SU-DHL-6 (cell line): ENCODE results near the gene IMMT.

Source experiments
- H2AFZ ChIP-seq: fragments of 200-600 bp; sonication (generic); 2 replicates; pipeline ENCODE4 v1.6.1; 2014; ENCODE audit warnings: low read depth, mild to moderate bottlenecking, moderate library complexity, mixed read lengths, antibody characterized with exemption, low read length; ENCODE audit not compliant: severe bottlenecking
- H3F3A ChIP-seq: fragments of 200-600 bp; shearing (Covaris generic); 2 replicates; pipeline ENCODE4 v1.6.0; 2016; ENCODE audit warnings: antibody characterized with exemption, mild to moderate bottlenecking; ENCODE audit not compliant: insufficient read depth
- H3K27ac ChIP-seq: fragments of 200-600 bp; sonication (generic); 2 replicates; pipeline ENCODE4 v1.5.1; 2016; ENCODE audit warnings: low read depth, mild to moderate bottlenecking, low read length, moderate library complexity, mixed read lengths
- H3K27me3 ChIP-seq: fragments of 200-600 bp; sonication (generic), shearing (Covaris generic); 2 replicates; pipeline ENCODE4 v1.6.0; 2014; ENCODE audit warnings: mild to moderate bottlenecking, low read length
- H3K36me3 ChIP-seq: fragments of 200-600 bp; sonication (generic); 2 replicates; pipeline ENCODE4 v1.6.1; 2014; ENCODE audit warnings: mild to moderate bottlenecking, low read length, mixed read lengths
- H3K4me2 ChIP-seq: fragments of 300-600, 200-600 bp; shearing (Covaris generic), sonication (generic); 2 replicates; pipeline ENCODE4 v1.6.0; 2014; ENCODE audit warnings: low read length, low read depth, mild to moderate bottlenecking; ENCODE audit not compliant: poor library complexity, severe bottlenecking
- H3K4me3 ChIP-seq: fragments of 200-600 bp; sonication (generic); 2 replicates; pipeline ENCODE4 v1.5.1; 2014; ENCODE audit warnings: antibody characterized with exemption, low read length, mild to moderate bottlenecking, mixed read lengths; ENCODE audit not compliant: insufficient read depth, poor library complexity, severe bottlenecking
- H3K79me2 ChIP-seq: fragments of 200-600 bp; sonication (generic); 2 replicates; pipeline ENCODE4 v1.6.1; 2014; ENCODE audit warnings: mild to moderate bottlenecking, low read length, moderate library complexity; ENCODE audit not compliant: insufficient read depth
- H3K9ac ChIP-seq: fragments of 200-600 bp; sonication (generic); 2 replicates; pipeline ENCODE4 v1.7.0; 2014; ENCODE audit warnings: mild to moderate bottlenecking, low read length
- H3K9me2 ChIP-seq: fragments of 200-600 bp; sonication (generic); replicated peaks from 2 replicates; pipeline ENCODE4 v1.6.1; 2014; ENCODE audit warnings: low read length; ENCODE audit not compliant: insufficient read depth
- H3K9me3 ChIP-seq: fragments of 200-600 bp; sonication (generic); 2 replicates; pipeline ENCODE4 v1.6.1; 2014; ENCODE audit warnings: low read length, mixed read lengths; ENCODE audit not compliant: insufficient read depth
- H4K20me1 ChIP-seq: fragments of 200-600 bp; sonication (generic); 2 replicates; pipeline ENCODE4 v1.6.1; 2014; ENCODE audit warnings: low read depth, mild to moderate bottlenecking, antibody characterized with exemption, low read length, moderate library complexity, mixed read lengths
- EZH2phosphoT487 ChIP-seq: fragments of 200-600 bp; sonication (generic), shearing (Covaris generic); conservative IDR thresholded peaks from 2 replicates; pipeline ENCODE4 v1.6.1; 2018; ENCODE audit warnings: mild to moderate bottlenecking, antibody characterized with exemption, low read length, moderate library complexity, mixed read lengths
- TF ChIP-seq, protein P1 (sequence below): fragments of 200-600 bp; sonication (generic); IDR thresholded peaks from one replicate; pipeline ENCODE4 v1.5.1; 2017; ENCODE audit warnings: antibody characterized with exemption, mild to moderate bottlenecking, low read length, moderate library complexity; ENCODE audit not compliant: insufficient read depth, poor library complexity, severe bottlenecking

IMMT gene

DNA sequence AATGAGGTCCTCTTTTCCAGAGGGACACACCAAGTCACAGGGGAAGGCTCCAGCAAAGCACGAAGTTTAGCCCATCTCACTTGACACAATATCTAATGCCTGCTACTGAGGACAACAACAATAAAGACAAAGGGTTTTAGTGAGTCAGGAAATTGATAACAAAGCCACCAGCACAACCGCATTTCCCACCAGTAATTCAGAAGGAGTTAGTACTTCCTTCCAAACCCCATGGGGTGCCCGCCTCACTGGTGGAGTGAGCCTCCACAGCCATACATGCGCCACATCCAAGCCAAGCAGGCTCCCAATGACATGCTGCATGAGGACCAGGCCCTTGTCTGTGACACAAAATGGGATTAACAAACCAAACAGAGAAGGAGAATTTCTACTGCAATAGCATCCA is 44.1 kb upstream of the IMMT start:
- Histone ChIP-seq H3K27me3 (no peaks in the 10 kb centered on the region), H2AFZ (no peak overlapping the region)

GRCh38 chr2:86238354-86238753 is 43.1 kb upstream of the IMMT start:
- H3K27ac ChIP-seq, result peak overlapping the region; percentile 75
- H3K9me3 ChIP-seq, result no peaks in the 10 kb centered on the region
- no peaks in the 10 kb centered on the region for H3K79me2 ChIP-seq
- peak overlapping the region; percentile 10; the same call in 1 of the 2 replicates for H3K9ac ChIP-seq
- H3K27me3 ChIP-seq, result no peaks in the 10 kb centered on the region
- no peaks in the 10 kb centered on the region for H3K36me3 ChIP-seq
- TF ChIP-seq EZH2phosphoT487, result no peak
- TF ChIP-seq, protein P1, sequence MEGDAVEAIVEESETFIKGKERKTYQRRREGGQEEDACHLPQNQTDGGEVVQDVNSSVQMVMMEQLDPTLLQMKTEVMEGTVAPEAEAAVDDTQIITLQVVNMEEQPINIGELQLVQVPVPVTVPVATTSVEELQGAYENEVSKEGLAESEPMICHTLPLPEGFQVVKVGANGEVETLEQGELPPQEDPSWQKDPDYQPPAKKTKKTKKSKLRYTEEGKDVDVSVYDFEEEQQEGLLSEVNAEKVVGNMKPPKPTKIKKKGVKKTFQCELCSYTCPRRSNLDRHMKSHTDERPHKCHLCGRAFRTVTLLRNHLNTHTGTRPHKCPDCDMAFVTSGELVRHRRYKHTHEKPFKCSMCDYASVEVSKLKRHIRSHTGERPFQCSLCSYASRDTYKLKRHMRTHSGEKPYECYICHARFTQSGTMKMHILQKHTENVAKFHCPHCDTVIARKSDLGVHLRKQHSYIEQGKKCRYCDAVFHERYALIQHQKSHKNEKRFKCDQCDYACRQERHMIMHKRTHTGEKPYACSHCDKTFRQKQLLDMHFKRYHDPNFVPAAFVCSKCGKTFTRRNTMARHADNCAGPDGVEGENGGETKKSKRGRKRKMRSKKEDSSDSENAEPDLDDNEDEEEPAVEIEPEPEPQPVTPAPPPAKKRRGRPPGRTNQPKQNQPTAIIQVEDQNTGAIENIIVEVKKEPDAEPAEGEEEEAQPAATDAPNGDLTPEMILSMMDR, result no peak
- H3K4me2 ChIP-seq, result peak overlapping the region; percentile 42
- no peak overlapping the region for H2AFZ ChIP-seq
- peaks cover 18% of the 10 kb centered on the region for H3F3A ChIP-seq
- H3K4me3 ChIP-seq, result no peak overlapping the region
- H3K9me2 ChIP-seq, result no peaks in the 10 kb centered on the region
- no peaks in the 10 kb centered on the region for H4K20me1 ChIP-seq

More for the DNA sequence above, 44.1 kb upstream of the IMMT start:
- Histone ChIP-seq H3K4me3 (no peak overlapping the region), H3K4me2 (no peak overlapping the region), H3K9me3 (no peaks in the 10 kb centered on the region), H4K20me1 (no peaks in the 10 kb centered on the region), H3K36me3 (no peaks in the 10 kb centered on the region), H3F3A (peaks cover 18% of the 10 kb centered on the region), H3K79me2 (no peaks in the 10 kb centered on the region), H3K9ac (no peak overlapping the region), H3K27ac (no peak overlapping the region), H3K9me2 (no peaks in the 10 kb centered on the region)
- TF ChIP-seq EZH2phosphoT487, result no peak
- TF ChIP-seq, protein P1, result no peak

- H3K4me2 ChIP-seq, result no peak overlapping the region
Observed at GRCh38 chr2:86237172-86237571, 41.9 kb upstream of the IMMT start.

More at GRCh38 chr2:86237172-86237571, 41.9 kb upstream of the IMMT start:
- Histone ChIP-seq H3K4me3 (no peak overlapping the region), H2AFZ (no peak overlapping the region), H3K36me3 (no peaks in the 10 kb centered on the region), H3K9ac (no peak overlapping the region), H4K20me1 (no peaks in the 10 kb centered on the region), H3K79me2 (no peaks in the 10 kb centered on the region), H3K27ac (no peak overlapping the region), H3K9me3 (no peaks in the 10 kb centered on the region), H3K9me2 (no peaks in the 10 kb centered on the region), H3F3A (peaks cover 18% of the 10 kb centered on the region), H3K27me3 (no peaks in the 10 kb centered on the region)
- TF ChIP-seq, protein P1, result no peak
- TF ChIP-seq EZH2phosphoT487, result no peak
